ENCODE results near the gene SYT2. TPM values are rescaled to one million over a fixed set of nuclear protein-coding genes. Genes with fewer than 3 reads are reported as not detected.
"Not testable (repeated sequence)": the region's sequence is repeated elsewhere in the genome, so short reads cannot be mapped to it uniquely, and the experiment has no call there.

Gene SYT2
- total and polyA plus RNA-seq, 2 donors from 2014 or later: 0.15 to 0.19 TPM

GRCh38 chr1:202723708-202724107 lies 13.5 kb upstream of the SYT2 start:
- no peaks in the 10 kb centered on the region for H3K27me3 ChIP-seq (ENCODE audit: control insufficient read depth, insufficient read depth, low read length)
- FAIRE-seq: no peak
- intact Hi-C loops (cut with DNase I): no loop called here
- H3K4me1 ChIP-seq (ENCODE audit: control insufficient read depth in 2 of 3, insufficient read depth in 2 of 3, low read depth in 1 of 3, low read length in 3 of 3): peaks cover 0 to 11% (median 3%) of the 10 kb centered on the region in 3 donors
- no peak overlapping the region for H3K27ac ChIP-seq (ENCODE audit: low read depth in 2 of 2, low read length in 2 of 2)
- no peaks in the 10 kb centered on the region for H3K9me3 ChIP-seq (ENCODE audit: control insufficient read depth in 2 of 3, insufficient read depth in 1 of 3, low read length in 3 of 3)
- H3K9ac ChIP-seq (ENCODE audit: low read length in 3 of 3): no peak overlapping the region
- H3K4me3 ChIP-seq (ENCODE audit: low read length in 3 of 3): no peak overlapping the region
- no peak for DNase-seq
- no peak for TF ChIP-seq CTCF (IDR thresholded peaks at IDR 0.05; ENCODE audit: borderline replicate concordance, extremely low read depth, insufficient read depth)
- H3K36me3 ChIP-seq (ENCODE audit: control insufficient read depth in 2 of 3, insufficient read depth in 3 of 3, low read length in 3 of 3): peaks cover 0 to 19% (median 5%) of the 10 kb centered on the region in 3 donors

- H3K27ac ChIP-seq (ENCODE audit: low read depth in 2 of 2, low read length in 2 of 2); H3K27me3 ChIP-seq (ENCODE audit: control insufficient read depth, insufficient read depth, low read length); intact Hi-C loops (cut with DNase I); H3K9me3 ChIP-seq (ENCODE audit: control insufficient read depth in 2 of 3, insufficient read depth in 1 of 3, low read length in 3 of 3); DNase-seq; H3K4me3 ChIP-seq (ENCODE audit: low read length in 3 of 3); H3K9ac ChIP-seq (ENCODE audit: low read length in 3 of 3); FAIRE-seq: not testable (repeated sequence)
- peaks cover 0 to 15% (median 3%) of the 10 kb centered on the region in 3 donors for H3K36me3 ChIP-seq (ENCODE audit: control insufficient read depth in 2 of 3, insufficient read depth in 3 of 3, low read length in 3 of 3)
- H3K4me1 ChIP-seq (ENCODE audit: control insufficient read depth in 2 of 3, insufficient read depth in 2 of 3, low read depth in 1 of 3, low read length in 3 of 3): peaks cover 0 to 11% (median 3%) of the 10 kb centered on the region in 3 donors
Observed at GRCh38 chr1:202723046-202723445, 12.8 kb upstream of the SYT2 start.

GRCh38 chr1:202716654-202717053 lies 6.4 kb upstream of the SYT2 start:
- Histone ChIP-seq H3K27ac (ENCODE audit: low read depth in 2 of 2, low read length in 2 of 2) (no peak overlapping the region), H3K36me3 (ENCODE audit: control insufficient read depth in 2 of 3, insufficient read depth in 3 of 3, low read length in 3 of 3) (no peaks in the 10 kb centered on the region), H3K4me3 (ENCODE audit: low read length in 3 of 3) (no peak overlapping the region), H3K27me3 (ENCODE audit: control insufficient read depth, insufficient read depth, low read length) (no peaks in the 10 kb centered on the region), H3K9me3 (ENCODE audit: control insufficient read depth in 2 of 3, insufficient read depth in 1 of 3, low read length in 3 of 3) (no peaks in the 10 kb centered on the region), H3K9ac (ENCODE audit: low read length in 3 of 3) (no peak overlapping the region), H3K4me1 (ENCODE audit: control insufficient read depth in 2 of 3, insufficient read depth in 2 of 3, low read depth in 1 of 3, low read length in 3 of 3) (no peaks in the 10 kb centered on the region)
- intact Hi-C loops (cut with DNase I): loop anchor here (10.0 kb wide), 1 partner anchor 532 kb away; no protein-coding TSS in a partner anchor
- no peak for FAIRE-seq
- no peak for DNase-seq
- no peak for TF ChIP-seq CTCF (IDR thresholded peaks at IDR 0.05; ENCODE audit: borderline replicate concordance, extremely low read depth, insufficient read depth)

- intact Hi-C loops (cut with DNase I): loop anchor here (10.0 kb wide), 1 partner anchor 529 kb away; no protein-coding TSS in a partner anchor
- not testable (repeated sequence) for H3K9me3 ChIP-seq (ENCODE audit: control insufficient read depth in 2 of 3, insufficient read depth in 1 of 3, low read length in 3 of 3); H3K36me3 ChIP-seq (ENCODE audit: control insufficient read depth in 2 of 3, insufficient read depth in 3 of 3, low read length in 3 of 3); H3K27ac ChIP-seq (ENCODE audit: low read depth in 2 of 2, low read length in 2 of 2); H3K4me1 ChIP-seq (ENCODE audit: control insufficient read depth in 2 of 3, insufficient read depth in 2 of 3, low read depth in 1 of 3, low read length in 3 of 3); H3K9ac ChIP-seq (ENCODE audit: low read length in 3 of 3); FAIRE-seq; H3K4me3 ChIP-seq (ENCODE audit: low read length in 3 of 3); DNase-seq; H3K27me3 ChIP-seq (ENCODE audit: control insufficient read depth, insufficient read depth, low read length)
Observed at GRCh38 chr1:202714202-202714601, 3.9 kb upstream of the SYT2 start.
